IPS DF 6.9 (cell line): ENCODE data around the gene STYXL1.
"Not testable (repeated sequence)": the region's sequence is repeated elsewhere in the genome, so short reads cannot be mapped to it uniquely, and the experiment has no call there.

Source experiments
- DNase-seq: peaks from one replicate; pipeline ENCODE4 v3.0.0-alpha.2; 2013; ENCODE audit warnings: low read depth, low spot score
- H3K27ac ChIP-seq: one replicate; pipeline ENCODE4 v1.5.1; 2013; ENCODE audit warnings: low read length, control low read depth
- H3K27me3 ChIP-seq: 2 replicates; pipeline ENCODE4 v1.6.1; 2013; ENCODE audit warnings: mild to moderate bottlenecking, low read length; ENCODE audit not compliant: control insufficient read depth, insufficient read depth
- H3K36me3 ChIP-seq: 2 replicates; pipeline ENCODE4 v1.6.1; 2013; ENCODE audit warnings: low read length; ENCODE audit not compliant: control insufficient read depth, insufficient read depth
- H3K4me1 ChIP-seq: 2 replicates; pipeline ENCODE4 v1.6.1; 2013; ENCODE audit warnings: low read length; ENCODE audit not compliant: control insufficient read depth, insufficient read depth
- H3K4me3 ChIP-seq: 2 replicates; pipeline ENCODE4 v1.5.1; 2013; ENCODE audit warnings: mild to moderate bottlenecking, low read length
- H3K9me3 ChIP-seq: 2 replicates; pipeline ENCODE4 v1.6.1; 2013; ENCODE audit warnings: low read length, inconsistent platforms; ENCODE audit not compliant: control insufficient read depth, insufficient read depth
- WGBS: extraction: QIAGEN DNeasy Blood & Tissue Kit; methylation state at CpG from one replicate; pipeline ENCODE4 v1.1.7; 2013; ENCODE audit warnings: mixed read lengths, missing lambda C conversion rate; ENCODE audit not compliant: insufficient read length, insufficient coverage; 5-methylcytosine and 5-hydroxymethylcytosine counted together

The STYXL1 gene

DNA sequence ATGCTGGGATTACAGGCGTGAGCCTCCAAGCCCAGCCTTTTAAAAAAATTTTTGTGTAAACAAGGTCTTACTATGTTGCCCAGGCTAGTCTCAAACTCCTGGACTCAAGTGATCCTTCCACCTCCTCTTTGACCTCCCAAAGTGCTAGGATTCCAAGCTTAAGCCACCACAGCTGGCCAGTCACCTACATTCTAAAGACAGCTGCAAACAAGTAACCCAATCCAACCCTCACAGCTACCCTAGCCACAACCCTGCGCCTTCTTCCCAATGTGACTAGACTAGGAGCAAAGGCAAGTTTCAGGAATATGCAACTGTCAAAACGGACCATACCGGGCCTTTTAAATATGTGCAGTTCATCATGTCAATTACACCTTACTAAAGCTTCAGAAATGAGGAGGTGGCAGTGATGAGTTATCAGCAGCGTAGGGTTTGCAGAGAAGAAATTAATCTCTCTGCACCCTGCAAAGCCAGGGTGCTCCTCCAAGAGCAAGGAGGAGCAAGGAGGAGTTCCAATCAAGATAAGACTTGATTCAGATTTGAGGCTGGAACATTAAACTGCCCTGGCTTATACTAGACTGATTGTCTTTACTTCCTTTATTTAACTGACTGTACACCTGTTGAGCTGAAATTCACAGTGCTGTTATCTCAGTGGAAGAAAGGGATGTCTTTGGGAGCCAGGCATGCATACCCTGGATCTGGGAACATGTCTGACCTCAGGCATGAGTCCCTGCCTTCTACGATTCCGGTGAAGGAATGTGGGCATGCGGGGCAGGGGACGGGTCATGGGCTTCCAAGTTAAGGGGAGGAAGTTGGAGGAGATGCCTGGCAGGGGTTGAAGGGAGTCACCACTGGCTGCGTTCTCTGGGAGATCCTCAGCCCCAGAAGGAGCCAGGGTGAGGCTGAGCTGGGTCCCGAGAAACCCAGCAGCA lies 37.9 kb downstream of the STYXL1 start:
- Histone ChIP-seq H3K27ac (no peak overlapping the region), H3K4me3 (no peak overlapping the region), H3K27me3 (no peaks in the 10 kb centered on the region), H3K9me3 (no peaks in the 10 kb centered on the region), H3K36me3 (peaks cover 2% of the 10 kb centered on the region; the same call in 1 of the 2 replicates), H3K4me1 (no peaks in the 10 kb centered on the region)
- WGBS = no CpG with 5 or more reads among the region's 11 CpGs
- DNase-seq = no peak

DNA sequence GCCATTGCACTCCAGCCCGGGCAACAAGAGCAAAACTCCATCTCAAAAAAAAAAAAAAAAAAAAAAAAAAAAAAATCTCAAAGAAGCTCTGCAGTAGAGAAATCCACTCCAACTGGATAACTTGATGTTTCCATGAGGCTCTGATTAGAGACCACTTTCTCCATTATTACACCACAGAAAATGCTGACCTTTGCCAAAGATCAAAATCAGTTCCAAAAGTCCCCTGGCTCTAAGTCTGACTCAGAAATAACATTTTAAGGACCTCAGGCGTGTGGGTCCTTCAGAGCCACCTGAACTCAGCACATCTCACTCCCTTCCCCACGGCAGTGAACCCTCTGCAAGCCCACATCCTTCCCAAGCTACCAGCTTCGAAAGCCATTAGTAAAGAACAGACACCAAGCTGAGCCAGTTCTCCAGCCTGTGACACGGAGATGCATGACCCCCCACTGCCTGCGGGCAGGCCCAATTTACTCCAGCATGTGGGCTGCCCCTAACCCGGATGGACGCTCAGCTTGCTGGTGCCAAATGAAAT lies 39.6 kb downstream of the STYXL1 start:
- Histone ChIP-seq H3K4me1 (no peaks in the 10 kb centered on the region), H3K27me3 (no peaks in the 10 kb centered on the region), H3K27ac (no peak overlapping the region), H3K4me3 (no peak overlapping the region), H3K9me3 (no peaks in the 10 kb centered on the region), H3K36me3 (peaks cover 2% of the 10 kb centered on the region; the same call in 1 of the 2 replicates)
- no CpG with 5 or more reads among the region's 8 CpGs for WGBS
- no peak for DNase-seq

DNA sequence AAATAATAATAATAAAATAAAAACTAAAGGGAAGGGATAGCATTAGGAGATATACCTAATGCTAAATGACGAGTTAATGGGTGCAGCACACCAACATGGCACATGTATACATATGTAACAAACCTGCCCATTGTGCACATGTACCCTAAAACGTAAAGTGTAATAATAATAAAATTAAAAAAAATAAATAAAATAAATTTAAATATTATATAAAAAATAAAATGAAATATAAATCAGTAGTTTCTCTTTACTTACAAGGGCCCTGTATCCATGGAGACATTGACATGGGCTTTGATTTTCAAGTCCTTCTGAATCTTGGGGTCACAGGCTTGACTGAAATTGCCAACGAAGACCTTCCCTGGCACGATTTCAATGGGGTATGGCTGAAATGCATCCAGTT lies 42.8 kb downstream of the STYXL1 start:
- not testable (repeated sequence) for H3K27ac ChIP-seq, H3K27me3 ChIP-seq, H3K9me3 ChIP-seq, H3K4me1 ChIP-seq, H3K4me3 ChIP-seq, H3K36me3 ChIP-seq, DNase-seq
- no CpG with 5 or more reads among the region's 4 CpGs for WGBS

DNA sequence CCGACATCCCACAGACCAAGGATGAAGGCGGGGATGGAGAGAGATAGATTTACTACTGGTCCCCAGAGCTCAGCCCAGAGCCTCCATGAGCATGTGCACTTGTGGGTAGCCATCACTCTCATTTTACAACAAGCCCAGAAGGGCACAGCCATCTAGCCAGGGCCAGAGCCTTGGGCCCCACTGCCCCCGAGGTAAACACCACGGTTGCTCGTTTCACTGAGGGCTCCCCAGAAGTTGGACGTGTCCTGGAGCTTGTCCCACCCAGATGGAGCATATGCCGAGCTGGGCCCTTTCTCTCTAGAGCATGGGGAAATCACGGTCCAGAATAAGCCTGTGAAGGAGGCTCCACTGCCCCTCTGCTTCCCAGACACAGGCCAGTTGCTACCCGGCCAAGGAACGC lies 44.4 kb downstream of the STYXL1 start:
- H3K9me3 ChIP-seq = no peaks in the 10 kb centered on the region
- H3K36me3 ChIP-seq = 0 out of 2 replicates have a peak, but pooled peaks cover 6% of the 10 kb centered on the region
- H3K27me3 ChIP-seq = no peaks in the 10 kb centered on the region
- no peak overlapping the region for H3K4me3 ChIP-seq
- no peak for DNase-seq
- H3K27ac ChIP-seq = no peak overlapping the region
- WGBS = no CpG with 5 or more reads among the region's 10 CpGs
- no peaks in the 10 kb centered on the region for H3K4me1 ChIP-seq

DNA sequence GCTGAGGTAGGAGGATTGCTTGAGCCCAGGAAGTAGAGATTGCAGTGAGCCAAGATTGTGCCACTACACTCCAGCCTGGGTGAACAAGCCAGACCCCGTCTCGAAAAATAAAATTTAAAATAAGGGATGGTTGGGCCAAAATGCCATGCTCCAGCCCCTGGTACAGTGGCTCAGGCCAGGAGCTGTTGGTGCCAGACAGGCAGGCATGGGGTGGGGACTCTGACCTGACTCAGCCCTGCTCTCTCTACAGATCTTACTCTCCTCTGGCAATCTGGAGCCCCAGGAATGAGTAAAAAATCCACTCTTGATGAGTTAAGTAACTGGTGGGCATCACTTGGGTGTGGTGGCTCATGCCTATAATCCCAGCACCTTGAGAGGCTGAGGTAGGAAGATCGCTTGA lies 45.0 kb downstream of the STYXL1 start:
- 0 out of 2 replicates have a peak, but pooled peaks cover 6% of the 10 kb centered on the region for H3K36me3 ChIP-seq
- DNase-seq = no peak
- H3K27me3 ChIP-seq = no peaks in the 10 kb centered on the region
- no peak overlapping the region for H3K4me3 ChIP-seq
- no peak overlapping the region for H3K27ac ChIP-seq
- WGBS = no CpG with 5 or more reads among the region's 3 CpGs
- H3K4me1 ChIP-seq = no peaks in the 10 kb centered on the region
- H3K9me3 ChIP-seq = no peaks in the 10 kb centered on the region

DNA sequence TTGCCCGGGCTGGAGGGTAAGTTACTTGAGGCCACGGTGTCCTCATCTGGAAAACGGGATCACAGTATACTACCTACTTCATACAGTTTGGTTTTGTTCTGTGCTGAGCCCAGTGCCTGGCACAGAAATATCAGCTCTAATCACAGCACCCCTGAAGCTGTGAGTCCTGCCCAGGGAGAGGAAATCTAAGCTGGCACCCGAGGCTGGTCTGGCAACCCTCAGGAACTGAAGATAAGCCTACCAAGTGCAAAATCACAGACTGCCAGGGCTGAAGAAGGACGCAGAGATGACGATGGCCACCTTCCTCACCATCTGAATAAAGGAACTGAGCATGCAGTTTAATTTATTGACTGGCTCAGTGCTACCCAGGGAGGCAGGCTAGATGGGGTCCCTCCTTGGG lies 45.7 kb downstream of the STYXL1 start:
- H3K4me1 ChIP-seq = no peaks in the 10 kb centered on the region
- H3K4me3 ChIP-seq = no peak overlapping the region
- 0 out of 2 replicates have a peak, but pooled peaks cover 6% of the 10 kb centered on the region for H3K36me3 ChIP-seq
- no CpG with 5 or more reads among the region's 6 CpGs for WGBS
- no peaks in the 10 kb centered on the region for H3K9me3 ChIP-seq
- DNase-seq = no peak
- H3K27ac ChIP-seq = no peak overlapping the region
- H3K27me3 ChIP-seq = no peaks in the 10 kb centered on the region

DNA sequence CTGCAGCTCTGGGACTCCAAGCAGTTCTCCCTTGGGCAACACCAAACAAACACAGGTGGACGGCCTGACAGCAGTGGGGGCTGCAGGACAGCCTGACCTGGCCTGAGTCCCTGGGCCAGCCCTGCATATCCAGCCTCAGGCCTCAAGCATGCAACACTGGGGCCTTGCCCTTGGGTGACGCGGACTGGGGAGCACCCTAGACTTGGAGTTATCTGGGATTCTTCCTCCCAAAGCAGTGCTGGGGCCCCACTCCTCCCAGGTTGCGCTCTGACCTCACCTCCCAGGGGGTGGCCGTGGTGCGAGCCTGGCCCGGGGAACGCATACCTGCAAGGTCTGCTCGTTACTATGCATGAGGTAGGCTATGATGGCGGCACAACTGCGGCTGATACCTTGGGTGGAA lies 47.2 kb downstream of the STYXL1 start:
- H3K36me3 ChIP-seq = 0 out of 2 replicates have a peak, but pooled peaks cover 6% of the 10 kb centered on the region
- H3K4me3 ChIP-seq = no peak overlapping the region
- no peaks in the 10 kb centered on the region for H3K9me3 ChIP-seq
- WGBS = no CpG with 5 or more reads among the region's 11 CpGs
- no peak for DNase-seq
- H3K4me1 ChIP-seq = no peaks in the 10 kb centered on the region
- H3K27ac ChIP-seq = no peak overlapping the region
- H3K27me3 ChIP-seq = no peaks in the 10 kb centered on the region

DNA sequence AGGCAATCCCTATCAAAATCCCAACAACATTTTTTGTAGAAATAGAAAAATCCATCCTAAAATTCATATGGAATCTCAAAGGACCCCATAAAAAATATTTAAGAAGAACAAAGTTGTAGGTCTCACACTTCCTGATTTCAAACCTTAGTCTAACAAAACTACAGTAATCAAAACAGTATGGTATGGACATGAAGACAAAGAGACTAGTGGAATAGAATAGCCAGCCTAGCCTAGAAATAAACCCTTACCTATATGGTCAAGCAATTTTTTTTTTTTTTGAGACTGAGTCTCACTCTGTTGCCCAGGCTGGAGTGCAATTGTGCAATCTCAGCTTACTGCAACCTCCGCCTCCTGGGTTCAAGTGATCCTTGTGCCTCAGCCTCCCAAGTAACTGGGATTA lies 49.8 kb downstream of the STYXL1 start:
- H3K27ac ChIP-seq = no peak overlapping the region
- H3K4me3 ChIP-seq = no peak overlapping the region
- H3K36me3 ChIP-seq = 0 out of 2 replicates have a peak, but pooled peaks cover 4% of the 10 kb centered on the region
- no peaks in the 10 kb centered on the region for H3K27me3 ChIP-seq
- no peaks in the 10 kb centered on the region for H3K9me3 ChIP-seq
- no peak for DNase-seq
- WGBS = no CpG with 5 or more reads among the region's 1 CpG
- H3K4me1 ChIP-seq = no peaks in the 10 kb centered on the region

DNA sequence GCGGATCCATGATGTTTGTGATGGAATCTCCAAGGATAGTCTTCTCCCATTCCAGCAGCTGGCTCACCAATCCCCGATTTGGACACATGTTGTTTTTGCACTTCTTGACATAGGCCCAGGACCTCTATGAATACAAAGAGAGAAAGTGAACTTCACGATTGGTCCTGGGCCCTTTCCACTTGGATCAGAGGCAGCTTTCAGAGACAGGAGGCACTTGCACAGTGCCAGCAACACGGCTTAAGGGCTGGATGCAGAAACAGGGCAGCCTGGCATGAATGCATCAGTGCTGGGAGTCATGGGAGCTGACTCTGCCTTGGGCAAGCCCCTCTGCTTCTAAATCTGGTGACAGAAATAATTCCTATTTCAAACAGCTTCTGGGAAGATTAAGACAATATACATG lies 51.3 kb downstream of the STYXL1 start:
- no peak overlapping the region for H3K4me3 ChIP-seq
- H3K9me3 ChIP-seq = no peaks in the 10 kb centered on the region
- DNase-seq = no peak
- H3K4me1 ChIP-seq = no peaks in the 10 kb centered on the region
- H3K27ac ChIP-seq = no peak overlapping the region
- WGBS = no CpG with 5 or more reads among the region's 4 CpGs
- H3K36me3 ChIP-seq = 0 out of 2 replicates have a peak, but pooled peaks cover 4% of the 10 kb centered on the region
- H3K27me3 ChIP-seq = no peaks in the 10 kb centered on the region

DNA sequence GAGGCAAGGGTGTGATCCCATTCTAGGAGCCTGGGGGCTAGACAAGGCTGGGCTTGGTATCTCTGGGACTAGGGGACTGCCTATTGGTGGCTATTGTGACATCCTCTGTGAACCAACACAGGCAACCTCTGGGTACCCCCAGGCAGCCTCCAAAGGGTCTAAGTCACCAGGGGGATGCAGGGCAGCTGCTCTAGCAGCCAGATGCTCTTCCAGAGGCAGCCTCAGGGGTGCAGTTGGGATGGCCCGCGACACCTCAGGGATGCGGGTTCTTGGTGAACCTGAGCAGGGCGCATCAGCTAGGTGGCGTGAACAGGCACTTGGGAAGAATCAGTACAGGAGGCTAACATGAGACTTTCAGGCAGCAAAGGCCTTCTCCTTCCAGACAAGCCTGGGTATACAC lies 51.8 kb downstream of the STYXL1 start:
- no peak for DNase-seq

More for the DNA sequence above, 51.8 kb downstream of the STYXL1 start:
- H3K27me3 ChIP-seq = no peaks in the 10 kb centered on the region
- 0 out of 2 replicates have a peak, but pooled peaks cover 4% of the 10 kb centered on the region for H3K36me3 ChIP-seq
- peaks cover under 1% of the 10 kb centered on the region; the same call in 1 of the 2 replicates for H3K4me1 ChIP-seq
- no peaks in the 10 kb centered on the region for H3K9me3 ChIP-seq
- no peak overlapping the region for H3K4me3 ChIP-seq
- no CpG with 5 or more reads among the region's 5 CpGs for WGBS
- no peak overlapping the region for H3K27ac ChIP-seq
